ENCODE results near the gene CTDSPL2. TPM values are rescaled to one million over a fixed set of nuclear protein-coding genes. Genes with fewer than 3 reads are reported as not detected.

The CTDSPL2 gene
- total and polyA plus RNA-seq, 2 of the 8 experiments (the other 6 are each of a cell fraction or from before 2014, with no cell fraction given), result 25.2 to 64.7 TPM

GRCh38 chr15:44542596-44542995 lies 115.2 kb downstream of the CTDSPL2 start:
- no peak overlapping the region for H4K91ac ChIP-seq (replicated peaks; ENCODE audit: insufficient read length, low read length)
- ChIA-PET POLR2A (ENCODE audit: partially characterized antibody) (interaction anchor here (1.5 kb wide), 1 partner anchor 10 kb away, joined by 7 read pairs; no protein-coding TSS in a partner anchor), CTCF (ENCODE audit: partially characterized antibody) (no interaction called here)
- H2AK5ac ChIP-seq (ENCODE audit: low read depth, low read length), result no peak overlapping the region
- peaks cover 3 to 82% of the 10 kb centered on the region in 2 experiments; a peak in 3 of 4 replicates for H3K79me2 ChIP-seq (ENCODE audit: control insufficient read depth in 1 of 2, insufficient read depth in 2 of 2, low read length in 2 of 2)
- no peaks in the 10 kb centered on the region for H3K79me1 ChIP-seq (ENCODE audit: low read depth, low read length)
- H2BK5ac ChIP-seq (ENCODE audit: low read depth, low read length), result no peak overlapping the region
- H4K20me1 ChIP-seq (replicated peaks in 1 of 2; ENCODE audit: control insufficient read depth in 1 of 2, insufficient read depth in 2 of 2, low read length in 2 of 2), result peaks cover 0 to 4% of the 10 kb centered on the region in 2 experiments
- H2BK15ac ChIP-seq (ENCODE audit: low read length), result no peak overlapping the region
- H3K27ac ChIP-seq (ENCODE audit: low read depth, low read length), result no peak overlapping the region
- H3K4me1 ChIP-seq (replicated peaks in 1 of 4; ENCODE audit: control insufficient read depth in 3 of 4, insufficient read depth in 4 of 4, low read length in 3 of 4), result peaks cover 0 to 4% (median 0%) of the 10 kb centered on the region in 4 experiments; a peak in 3 of 7 replicates
- no peak overlapping the region for H2BK20ac ChIP-seq (ENCODE audit: low read length)
- no peak for DNase-seq (ENCODE audit: low read depth in 1 of 2, low spot score in 2 of 2)
- peaks cover 0 to 23% (median 5%) of the 10 kb centered on the region in 4 experiments; a peak in 6 of 8 replicates for H3K36me3 ChIP-seq (ENCODE audit: control insufficient read depth in 2 of 4, insufficient read depth in 4 of 4, low read length in 3 of 4)
- H3K27me3 ChIP-seq (replicated peaks in 1 of 4; ENCODE audit: control insufficient read depth in 3 of 4, extremely low read depth in 1 of 4, insufficient read depth in 3 of 4, low read length in 3 of 4), result no peaks in the 10 kb centered on the region
- no peak overlapping the region for H3K4ac ChIP-seq (replicated peaks; ENCODE audit: insufficient read length, low read depth, low read length)
- H3K4me2 ChIP-seq (ENCODE audit: insufficient read depth in 1 of 2, low read depth in 2 of 2, low read length in 2 of 2), result no peak overlapping the region
- H3K23ac ChIP-seq (ENCODE audit: insufficient read length), result no peak overlapping the region
- FAIRE-seq, result no peak
- H3K14ac ChIP-seq (ENCODE audit: insufficient read length), result no peak overlapping the region
- H3K23me2 ChIP-seq (ENCODE audit: low read depth, low read length), result 0 out of 2 replicates have a peak, but pooled peaks cover 2% of the 10 kb centered on the region
- no peaks in the 10 kb centered on the region for H3K9me3 ChIP-seq (ENCODE audit: insufficient read depth in 2 of 2, low read depth in 1 of 2, low read length in 1 of 2)
- no peak overlapping the region for H2BK120ac ChIP-seq (replicated peaks; ENCODE audit: low read depth, low read length)
- H2AFZ ChIP-seq (ENCODE audit: low read length), result no peak overlapping the region
- H4K8ac ChIP-seq (ENCODE audit: extremely low read depth, insufficient read depth, low read length), result no peak overlapping the region
- H3K56ac ChIP-seq (replicated peaks; ENCODE audit: insufficient read length, low read depth, low read length), result no peak overlapping the region
- no peak overlapping the region for H2BK12ac ChIP-seq (ENCODE audit: low read depth, low read length)
- H3K9ac ChIP-seq (replicated peaks in 1 of 4; ENCODE audit: extremely low read depth in 1 of 4, low read depth in 3 of 4, low read length in 3 of 4), result no peak overlapping the region
- no peak overlapping the region for H3K4me3 ChIP-seq (ENCODE audit: extremely low read depth in 1 of 4, insufficient read depth in 2 of 4, low read depth in 3 of 4, low read length in 4 of 4)
- no peak overlapping the region for H4K5ac ChIP-seq (ENCODE audit: insufficient read length, low read depth, low read length)
- H3K18ac ChIP-seq (ENCODE audit: extremely low read depth, low read length), result no peak overlapping the region
- no peak for TF ChIP-seq CHD7 (IDR thresholded peaks at IDR 0.05; ENCODE audit: insufficient replicate concordance, low read length)
